Psoas muscle (tissue), 8 donors: Measurements from ENCODE around the gene CAPS. TPM values are rescaled to one million over a fixed set of nuclear protein-coding genes. Genes with fewer than 3 reads are reported as not detected.
A peak's percentile ranks its signal among the peaks of the same experiment; 100 is the strongest.

ENCODE experiments used
- ATAC-seq, 4 donors: fragments of 200-7000 bp; cut with Tn5 transposase; one replicate each; pipeline ENCODE4 v1.9.1; 2020; ENCODE audit warnings: moderate library complexity in 3 of 4, mild to moderate bottlenecking in 2 of 4
- DNase-seq, 2 donors: peaks; one replicate each; pipeline ENCODE4 v3.0.0-alpha.2; 2020
- H3K27ac ChIP-seq: fragments of 200-600 bp; one replicate; pipeline ENCODE4 v1.8.0; 2022
- H3K27me3 ChIP-seq, 3 donors: fragments of 200-600 bp in 1 of 3; one replicate each; pipeline versions ENCODE4 v1.6.1 to v1.8.0; 2013 to 2022; ENCODE audit warnings: low read length in 2 of 3, mild to moderate bottlenecking in 2 of 3, moderate library complexity in 1 of 3; ENCODE audit not compliant: insufficient read depth in 3 of 3
- H3K36me3 ChIP-seq, 2 donors: fragments of 200-600 bp in 1 of 2; one replicate each; pipeline versions ENCODE4 v1.6.1 to v1.8.0; 2013 to 2022; ENCODE audit warnings: low read depth in 1 of 2, mild to moderate bottlenecking in 1 of 2, moderate library complexity in 1 of 2; ENCODE audit not compliant: insufficient read depth in 1 of 2
- H3K4me1 ChIP-seq: fragments of 200-600 bp; one replicate; pipeline ENCODE4 v1.8.0; 2022
- H3K4me3 ChIP-seq: fragments of 200-600 bp; one replicate; pipeline ENCODE4 v1.8.0; 2022; ENCODE audit warnings: mild to moderate bottlenecking
- H3K9me3 ChIP-seq: fragments of 200-600 bp; one replicate; pipeline ENCODE4 v1.8.0; 2022
- CTCF ChIP-seq: fragments of 200-600 bp; IDR thresholded peaks from one replicate; pipeline ENCODE4 v1.8.0; 2022; ENCODE audit warnings: antibody characterized with exemption
- WGBS, 3 donors: extraction: QIAGEN DNeasy Blood & Tissue Kit; methylation state at CpG; one replicate each; pipeline versions ENCODE4 v1.1.6 to v1.1.7; 2013; 5-methylcytosine and 5-hydroxymethylcytosine counted together
- intact Hi-C, 2 donors: fragments of 100-400 bp; cut with DNase I; formaldehyde crosslinking; loops; one replicate each; pipeline versions ENCODE4 v1.11.0 to v1.14.2; 2022
- polyA plus RNA-seq, 3 donors: library from polyadenylated mRNA; stranded (reverse); fragments of 200-250 nt; gene quantifications; one replicate each; pipeline ENCODE4 v1.2.3, GENCODE V29; 2013
- total RNA-seq, 4 donors: library from RNA; stranded (reverse); fragmentation: NEBNext Ultra II Directional in 2 of 4; extraction: Animal tissue kit (Norgen Biotek cat#: 25700) in 2 of 4; gene quantifications; one replicate each; pipeline versions ENCODE4 v1.2.1 to v1.2.4, GENCODE V29; 2021 to 2023
- donor health status: healthy with polysubstance abuse.
- donor health status: DM: no; HTN: no; CAD: no; lungs with moderate emphysema.
- donor health status: Bipolar disorder and iron deficiency.
- donor health status: healthy.
- donor health status: DM: yes; HTN: yes; CAD: no.
- donor health status: DM: no; HTN: no; CAD: no.
- donor health status: DM: no; HTN: no; CAD: no.
- donor health status: DM: yes; HTN: yes; CAD: no.

CAPS gene
- total and polyA plus RNA-seq, 7 donors, result 1.2 to 2.9 (median 1.5) TPM

- peak overlapping the region; percentile 25 for H3K27ac ChIP-seq
- 69 to 72% (median 71%) methylated on average over 25 of the region's 25 CpGs for WGBS, 3 donors
- no peaks in the 10 kb centered on the region for H3K27me3 ChIP-seq
- peaks cover 0 to 60% of the 10 kb centered on the region in 2 donors for H3K36me3 ChIP-seq
- H3K9me3 ChIP-seq, result no peaks in the 10 kb centered on the region
- peaks cover 5% of the 10 kb centered on the region for H3K4me1 ChIP-seq
- no peak for DNase-seq
- intact Hi-C loops, result no loop called here
- TF ChIP-seq CTCF, result no peak
- peak in 2 of 4 donors; percentile 14 to 39 for ATAC-seq
- no peak overlapping the region for H3K4me3 ChIP-seq
Observed at GRCh38 chr19:5935473-5936291, 21.6 kb downstream of the CAPS start.

- no peaks in the 10 kb centered on the region for H3K27me3 ChIP-seq
- DNase-seq, result no peak
- TF ChIP-seq CTCF, result no peak
- peaks cover 0 to 60% of the 10 kb centered on the region in 2 donors for H3K36me3 ChIP-seq
- no peaks in the 10 kb centered on the region for H3K9me3 ChIP-seq
- intact Hi-C loops, result no loop called here
- no peak overlapping the region for H3K27ac ChIP-seq
- WGBS, 3 donors, result 95 to 96% (median 95%) methylated on average over 9 of the region's 9 CpGs
- H3K4me3 ChIP-seq, result no peak overlapping the region
- no peak for ATAC-seq
- H3K4me1 ChIP-seq, result peaks cover 10% of the 10 kb centered on the region
Observed at GRCh38 chr19:5936292-5936592, 22.2 kb downstream of the CAPS start.

GRCh38 chr19:5937550-5937949 lies 23.5 kb downstream of the CAPS start:
- WGBS, 3 donors, result 78 to 82% (median 78%) methylated on average over 10 of the region's 10 CpGs
- H3K36me3 ChIP-seq, result peaks cover 0 to 52% of the 10 kb centered on the region in 2 donors
- intact Hi-C loops, result no loop called here
- DNase-seq (no peak), ATAC-seq (no peak)
- no peak overlapping the region for H3K4me3 ChIP-seq
- TF ChIP-seq CTCF, result no peak
- H3K9me3 ChIP-seq, result no peaks in the 10 kb centered on the region
- no peak overlapping the region for H3K27ac ChIP-seq
- no peaks in the 10 kb centered on the region for H3K27me3 ChIP-seq
- H3K4me1 ChIP-seq, result peaks cover 13% of the 10 kb centered on the region

- Histone ChIP-seq H3K36me3 (peaks cover 0 to 35% of the 10 kb centered on the region in 2 donors), H3K4me1 (peaks cover 13% of the 10 kb centered on the region), H3K9me3 (no peaks in the 10 kb centered on the region), H3K27me3 (no peaks in the 10 kb centered on the region), H3K27ac (peak overlapping the region; percentile 3), H3K4me3 (no peak overlapping the region)
- no peak for TF ChIP-seq CTCF
- whole genome bisulfite sequencing, 3 donors, result 49 to 62% (median 53%) methylated on average over 21 of the region's 21 CpGs
- ATAC-seq (peak; percentile 46 to 75 (median 65)), DNase-seq (no peak)
- intact Hi-C loops, result no loop called here
Observed at GRCh38 chr19:5940260-5941208, 26.5 kb downstream of the CAPS start.
